Activated naive CD4-positive, alpha-beta T cell treated with anti-CD3 and anti-CD28 coated beads, Interleukin-2, amount 10 ng/mL, durations not matched to agents 7 days and 5 days (primary cell): ENCODE results near the gene VWCE.
"Not testable (repeated sequence)": the region's sequence is repeated elsewhere in the genome, so short reads cannot be mapped to it uniquely, and the experiment has no call there.

Experiments
- CTCF ChIA-PET: fragments of 350-600 bp; sonication (Branson Sonifier 250); formaldehyde crosslinking; loops from one replicate; lab custom pipeline; 2021; ENCODE audit warnings: antibody characterized with exemption; lab: Charles Lee
- DNase-seq: peaks from one replicate; pipeline ENCODE4 v3.0.0-alpha.2; 2020
- H3K27ac Mint-ChIP-seq: one replicate; pipeline ENCODE4 v1.8.0; 2021; ENCODE audit warnings: mild to moderate bottlenecking, moderate library complexity, mixed read lengths
- H3K27me3 Mint-ChIP-seq: one replicate; pipeline ENCODE4 v1.8.0; 2021; ENCODE audit warnings: mild to moderate bottlenecking, mixed read lengths
- H3K36me3 Mint-ChIP-seq: one replicate; pipeline ENCODE4 v1.8.0; 2021; ENCODE audit warnings: mixed read lengths
- H3K4me1 Mint-ChIP-seq: one replicate; pipeline ENCODE4 v1.8.0; 2021; ENCODE audit warnings: mixed read lengths
- H3K4me3 Mint-ChIP-seq: one replicate; pipeline ENCODE4 v1.8.0; 2021; ENCODE audit warnings: mild to moderate bottlenecking, moderate library complexity, mixed read lengths
- H3K9me3 Mint-ChIP-seq: one replicate; pipeline ENCODE4 v1.8.0; 2021; ENCODE audit warnings: mixed read lengths

VWCE gene

GRCh38 chr11:61245284-61245964, 49.7 kb downstream of the VWCE start:
- DNase-seq, CTCF ChIA-PET, H3K36me3 Mint-ChIP-seq, H3K27ac Mint-ChIP-seq, H3K4me3 Mint-ChIP-seq, H3K9me3 Mint-ChIP-seq, H3K4me1 Mint-ChIP-seq: not testable (repeated sequence)
- H3K27me3 Mint-ChIP-seq: peaks cover 13% of the 10 kb centered on the region

GRCh38 chr11:61241526-61241925, 53.6 kb downstream of the VWCE start:
- CTCF ChIA-PET, DNase-seq: not testable (repeated sequence)

GRCh38 chr11:61240875-61241274, 54.2 kb downstream of the VWCE start, which contains the start of gene PGA5:
Gene PGA5 (plus strand): TSS chr11:61241175. CDS start chr11:61241227, 52 bp downstream.
- H3K9me3 Mint-ChIP-seq, H3K36me3 Mint-ChIP-seq, H3K4me3 Mint-ChIP-seq, CTCF ChIA-PET, H3K27ac Mint-ChIP-seq, DNase-seq, H3K27me3 Mint-ChIP-seq, H3K4me1 Mint-ChIP-seq: not testable (repeated sequence)

More at GRCh38 chr11:61241526-61241925, 53.6 kb downstream of the VWCE start:
- not testable (repeated sequence) for H3K27ac Mint-ChIP-seq, H3K27me3 Mint-ChIP-seq, H3K4me3 Mint-ChIP-seq, H3K9me3 Mint-ChIP-seq, H3K4me1 Mint-ChIP-seq, H3K36me3 Mint-ChIP-seq

- DNase-seq, H3K36me3 Mint-ChIP-seq, H3K4me3 Mint-ChIP-seq, H3K4me1 Mint-ChIP-seq, CTCF ChIA-PET, H3K27me3 Mint-ChIP-seq, H3K9me3 Mint-ChIP-seq, H3K27ac Mint-ChIP-seq: not testable (repeated sequence)
These were observed 54.8 kb downstream of the VWCE start for GRCh38 chr11:61240288-61240687.

- H3K27me3 Mint-ChIP-seq, CTCF ChIA-PET, H3K4me3 Mint-ChIP-seq, H3K36me3 Mint-ChIP-seq, DNase-seq, H3K27ac Mint-ChIP-seq, H3K4me1 Mint-ChIP-seq, H3K9me3 Mint-ChIP-seq: not testable (repeated sequence)
These were observed 58.0 kb downstream of the VWCE start for GRCh38 chr11:61237130-61237529.

- H3K9me3 Mint-ChIP-seq, CTCF ChIA-PET, H3K4me3 Mint-ChIP-seq, DNase-seq, H3K27me3 Mint-ChIP-seq, H3K27ac Mint-ChIP-seq, H3K36me3 Mint-ChIP-seq, H3K4me1 Mint-ChIP-seq: not testable (repeated sequence)
These were observed 62.5 kb downstream of the VWCE start for GRCh38 chr11:61232548-61233145.

GRCh38 chr11:61231585-61231984, 63.5 kb downstream of the VWCE start:
- H3K36me3 Mint-ChIP-seq, H3K9me3 Mint-ChIP-seq, DNase-seq, H3K4me1 Mint-ChIP-seq, H3K27ac Mint-ChIP-seq, H3K27me3 Mint-ChIP-seq, H3K4me3 Mint-ChIP-seq, CTCF ChIA-PET: not testable (repeated sequence)

- DNase-seq, H3K27ac Mint-ChIP-seq, H3K4me3 Mint-ChIP-seq, H3K27me3 Mint-ChIP-seq, H3K4me1 Mint-ChIP-seq, CTCF ChIA-PET, H3K36me3 Mint-ChIP-seq, H3K9me3 Mint-ChIP-seq: not testable (repeated sequence)
These were observed 64.1 kb downstream of the VWCE start for GRCh38 chr11:61231033-61231432.

- H3K27me3 Mint-ChIP-seq, DNase-seq, H3K9me3 Mint-ChIP-seq, H3K4me1 Mint-ChIP-seq, H3K4me3 Mint-ChIP-seq, H3K36me3 Mint-ChIP-seq, CTCF ChIA-PET, H3K27ac Mint-ChIP-seq: not testable (repeated sequence)
These were observed 65.7 kb downstream of the VWCE start for GRCh38 chr11:61229458-61229857.

GRCh38 chr11:61226457-61227137, 68.5 kb downstream of the VWCE start:
- H3K4me1 Mint-ChIP-seq, DNase-seq, H3K4me3 Mint-ChIP-seq, H3K27ac Mint-ChIP-seq, H3K9me3 Mint-ChIP-seq, H3K36me3 Mint-ChIP-seq, H3K27me3 Mint-ChIP-seq, CTCF ChIA-PET: not testable (repeated sequence)

GRCh38 chr11:61222692-61223091, 72.4 kb downstream of the VWCE start:
- H3K27ac Mint-ChIP-seq, H3K27me3 Mint-ChIP-seq, CTCF ChIA-PET, DNase-seq, H3K9me3 Mint-ChIP-seq, H3K36me3 Mint-ChIP-seq, H3K4me1 Mint-ChIP-seq, H3K4me3 Mint-ChIP-seq: not testable (repeated sequence)

- H3K27ac Mint-ChIP-seq, H3K4me3 Mint-ChIP-seq, CTCF ChIA-PET, H3K4me1 Mint-ChIP-seq, DNase-seq, H3K9me3 Mint-ChIP-seq, H3K27me3 Mint-ChIP-seq, H3K36me3 Mint-ChIP-seq: not testable (repeated sequence)
These were observed 73.1 kb downstream of the VWCE start, which contains the start of gene PGA4 for GRCh38 chr11:61222047-61222446. Gene PGA4 (plus strand): TSS chr11:61222347. CDS start chr11:61222401, 54 bp downstream.

GRCh38 chr11:61219016-61219415, 76.1 kb downstream of the VWCE start:
- H3K9me3 Mint-ChIP-seq, DNase-seq, H3K27me3 Mint-ChIP-seq, H3K4me1 Mint-ChIP-seq, H3K36me3 Mint-ChIP-seq, H3K4me3 Mint-ChIP-seq, H3K27ac Mint-ChIP-seq, CTCF ChIA-PET: not testable (repeated sequence)

- H3K36me3 Mint-ChIP-seq, CTCF ChIA-PET, H3K4me1 Mint-ChIP-seq, H3K9me3 Mint-ChIP-seq, H3K4me3 Mint-ChIP-seq, DNase-seq, H3K27ac Mint-ChIP-seq, H3K27me3 Mint-ChIP-seq: not testable (repeated sequence)
These were observed 76.8 kb downstream of the VWCE start for GRCh38 chr11:61218306-61218705.

- H3K9me3 Mint-ChIP-seq, DNase-seq, H3K4me3 Mint-ChIP-seq, H3K27ac Mint-ChIP-seq, H3K27me3 Mint-ChIP-seq, CTCF ChIA-PET, H3K4me1 Mint-ChIP-seq, H3K36me3 Mint-ChIP-seq: not testable (repeated sequence)
These were observed 81.3 kb downstream of the VWCE start for GRCh38 chr11:61213711-61214324.
